ENCODE data around the gene GGCX. TPM values are rescaled to one million over a fixed set of nuclear protein-coding genes. Genes with fewer than 3 reads are reported as not detected.
"Not testable (repeated sequence)": the region's sequence is repeated elsewhere in the genome, so short reads cannot be mapped to it uniquely, and the experiment has no call there.

The GGCX gene
- total and polyA plus RNA-seq, 3 experiments from 2014 or later = 15.7 to 23.3 (median 22.3) TPM

DNA sequence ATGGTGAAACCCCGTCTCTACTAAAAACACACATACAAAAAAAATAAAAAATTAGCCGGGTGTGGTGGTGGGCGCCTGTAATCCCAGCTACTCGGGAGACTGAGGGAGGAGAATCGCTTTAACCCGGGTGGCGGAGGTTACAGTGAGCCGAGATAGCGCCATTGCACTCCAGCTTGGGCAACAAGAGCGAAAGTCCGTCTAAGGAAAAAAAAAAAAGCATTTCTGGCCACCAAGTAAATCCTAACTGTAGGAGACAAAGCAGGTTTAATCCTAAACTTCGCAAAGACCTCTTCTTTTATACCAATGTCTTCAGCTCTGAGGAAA is 928 bp downstream of the GGCX start:
- Histone ChIP-seq H3K4me3 (ENCODE audit: low read length) (peak overlapping the region; percentile 87), H3K4me1 (ENCODE audit: insufficient read depth, low read length) (peaks cover 12% of the 10 kb centered on the region)
- not testable (repeated sequence) for H3K27ac ChIP-seq (ENCODE audit: low read depth, low read length); DNase-seq; H3K9me3 ChIP-seq (ENCODE audit: low read length); H3K27me3 Mint-ChIP-seq; H3K36me3 ChIP-seq (ENCODE audit: insufficient read depth, low read length); H3K9me3 Mint-ChIP-seq; H3K27me3 ChIP-seq (ENCODE audit: insufficient read depth, low read length, poor library complexity, severe bottlenecking)
- POLR2A ChIA-PET = interaction anchor here (0.7 to 2.4 kb wide), 5 partner anchors 15 to 142 kb away, joined by 3 to 13 read pairs (median 5); partner anchors contain the start of genes MAT2A, RNF181 and USP39
- peaks cover 0 to 37% (median 5%) of the 10 kb centered on the region in 3 donors for H3K36me3 Mint-ChIP-seq
- CTCF ChIA-PET = interaction anchor here (0.7 to 14.9 kb wide), 3 partner anchors 8 to 208 kb away, joined by 3 to 327 read pairs (median 10); partner anchors contain the start of gene SH2D6
- H3K27ac Mint-ChIP-seq = peak overlapping the region; percentile 89 to 98 (median 96)
- peak overlapping the region; percentile 95 to 98 (median 97) for H3K4me3 Mint-ChIP-seq
- peaks cover 27 to 31% (median 30%) of the 10 kb centered on the region in 3 donors for H3K4me1 Mint-ChIP-seq

DNA sequence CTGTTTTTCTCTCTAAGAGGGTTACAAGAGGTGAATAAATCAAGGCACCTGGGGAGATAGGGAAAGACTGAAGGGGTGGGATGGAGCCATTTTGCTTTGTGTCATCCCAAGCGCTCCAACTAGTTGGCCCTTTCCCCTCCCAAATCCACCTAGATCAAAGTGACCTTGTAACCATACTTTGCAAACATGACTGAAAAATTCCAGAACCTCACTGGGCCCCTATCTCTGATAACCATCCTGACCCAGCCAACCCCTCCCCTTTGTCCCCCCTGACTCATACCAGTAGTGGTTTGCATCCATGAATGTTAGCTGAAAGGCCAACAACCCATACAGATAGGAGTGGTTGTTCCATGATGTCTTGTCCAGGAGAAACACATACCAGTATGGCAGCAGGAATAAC is 3.1 kb downstream of the GGCX start:
- CTCF ChIA-PET = interaction anchor here (14.9 kb wide), 1 partner anchor 141 kb away, joined by 327 read pairs; the partner anchor contains the start of gene SH2D6
- H3K4me3 ChIP-seq (ENCODE audit: low read length) = no peak overlapping the region
- Mint-ChIP-seq H3K4me3 (peak overlapping the region in 1 of 7 donors; percentile 64), H3K4me1 (peaks cover 27 to 30% (median 29%) of the 10 kb centered on the region in 3 donors), H3K27ac (peak overlapping the region in 2 of 8 donors; percentile 53 to 74), H3K9me3 (no peaks in the 10 kb centered on the region), H3K27me3 (no peaks in the 10 kb centered on the region), H3K36me3 (peaks cover 0 to 56% (median 10%) of the 10 kb centered on the region in 3 donors)
- peaks cover 2% of the 10 kb centered on the region for H3K36me3 ChIP-seq (ENCODE audit: insufficient read depth, low read length)
- POLR2A ChIA-PET = no interaction called here
- H3K27me3 ChIP-seq (ENCODE audit: insufficient read depth, low read length, poor library complexity, severe bottlenecking) = no peaks in the 10 kb centered on the region
- no peak for DNase-seq
- peaks cover 12% of the 10 kb centered on the region for H3K4me1 ChIP-seq (ENCODE audit: insufficient read depth, low read length)
- no peak overlapping the region for H3K27ac ChIP-seq (ENCODE audit: low read depth, low read length)
- no peaks in the 10 kb centered on the region for H3K9me3 ChIP-seq (ENCODE audit: low read length)

DNA sequence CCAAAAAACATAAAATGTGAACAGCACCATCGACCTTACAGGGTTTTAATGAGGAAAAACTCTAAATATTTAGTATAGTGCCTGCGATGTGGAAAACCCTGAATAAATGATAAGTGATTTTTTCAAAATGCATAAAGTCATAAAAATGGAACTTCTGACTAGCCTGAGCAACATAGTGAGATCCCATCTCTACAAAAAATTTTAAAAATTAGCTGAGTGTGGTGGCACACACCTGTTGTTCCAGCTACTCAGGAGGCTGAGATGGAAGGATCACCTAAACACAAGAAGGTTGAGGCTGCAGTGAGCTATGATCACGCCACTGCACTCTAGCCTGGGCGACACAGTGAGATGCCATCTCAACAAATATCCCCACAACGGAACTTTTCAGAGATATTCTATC is 4.2 kb downstream of the GGCX start:
- DNase-seq = no peak
- Histone ChIP-seq H3K4me3 (ENCODE audit: low read length) (no peak overlapping the region), H3K4me1 (ENCODE audit: insufficient read depth, low read length) (peaks cover 12% of the 10 kb centered on the region), H3K27ac (ENCODE audit: low read depth, low read length) (no peak overlapping the region), H3K9me3 (ENCODE audit: low read length) (no peaks in the 10 kb centered on the region), H3K27me3 (ENCODE audit: insufficient read depth, low read length, poor library complexity, severe bottlenecking) (no peaks in the 10 kb centered on the region), H3K36me3 (ENCODE audit: insufficient read depth, low read length) (peaks cover 12% of the 10 kb centered on the region)
- H3K4me1 Mint-ChIP-seq = peaks cover 28 to 32% (median 29%) of the 10 kb centered on the region in 3 donors
- CTCF ChIA-PET = interaction anchor here (1.7 to 14.9 kb wide), 2 partner anchors 140 to 169 kb away, joined by 6 to 327 read pairs; partner anchors contain the start of gene SH2D6
- H3K27ac Mint-ChIP-seq = no peak overlapping the region
- POLR2A ChIA-PET = no interaction called here
- no peaks in the 10 kb centered on the region for H3K27me3 Mint-ChIP-seq
- peaks cover 0 to 67% (median 11%) of the 10 kb centered on the region in 3 donors for H3K36me3 Mint-ChIP-seq
- no peak overlapping the region for H3K4me3 Mint-ChIP-seq
- no peaks in the 10 kb centered on the region for H3K9me3 Mint-ChIP-seq

DNA sequence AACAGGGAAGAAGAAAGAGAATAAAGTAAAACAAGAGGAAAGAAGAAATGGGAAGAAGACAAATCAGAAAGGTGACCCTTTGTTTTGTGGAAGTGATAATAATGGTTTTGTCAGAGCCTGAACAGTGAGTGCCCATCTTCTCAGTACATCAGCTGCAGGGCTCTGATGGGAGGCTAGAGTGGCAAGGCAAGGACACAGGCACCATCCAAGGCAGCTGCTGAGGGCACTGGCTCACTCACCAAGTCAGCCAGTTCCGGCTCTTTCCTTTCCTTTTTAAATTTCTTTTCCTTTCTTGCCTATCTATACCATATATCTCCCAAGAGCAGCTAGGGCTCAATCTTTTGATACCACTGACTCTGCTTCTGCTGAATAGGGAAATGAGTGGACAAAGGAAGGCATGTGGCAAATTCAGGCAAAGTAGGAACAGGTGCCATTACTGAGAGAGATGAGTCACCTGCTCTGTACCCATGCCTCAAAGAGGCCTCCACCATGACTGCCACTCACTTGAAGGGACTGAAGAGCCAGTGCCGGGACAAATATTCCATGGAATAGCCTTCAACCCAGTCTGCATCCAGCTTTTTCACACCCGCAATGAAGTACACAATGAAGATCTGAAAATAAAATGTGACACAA is 6.2 kb downstream of the GGCX start:
- POLR2A ChIA-PET = interaction anchor here (4.3 kb wide), 1 partner anchor 135 kb away, joined by 24 read pairs; the partner anchor contains the start of gene SH2D6
- H3K4me3 Mint-ChIP-seq = no peak overlapping the region

DNA sequence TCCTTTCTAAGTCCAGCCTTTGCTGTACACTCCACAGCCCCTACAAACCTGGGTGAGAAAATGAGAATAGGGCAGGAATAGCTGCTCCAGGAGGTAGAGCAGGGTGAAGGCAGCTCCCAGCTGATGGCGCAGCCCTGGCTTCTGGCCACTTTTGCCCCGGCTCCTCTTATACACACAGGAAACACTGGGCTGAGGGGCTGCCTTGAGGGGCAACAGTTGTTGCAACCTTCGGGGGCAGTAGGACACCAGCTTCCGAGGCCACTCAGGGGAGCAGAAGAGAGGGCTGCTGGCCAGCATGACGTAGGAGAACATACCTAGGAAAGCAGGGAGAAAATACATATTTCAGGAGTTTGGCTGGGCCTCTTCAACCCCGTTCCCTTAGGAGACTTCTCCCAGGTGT is 8.1 kb downstream of the GGCX start:
- H3K36me3 ChIP-seq (ENCODE audit: insufficient read depth, low read length) = peaks cover 33% of the 10 kb centered on the region
- H3K27ac ChIP-seq (ENCODE audit: low read depth, low read length) = no peak overlapping the region
- Mint-ChIP-seq H3K4me1 (peaks cover 5 to 6% (median 6%) of the 10 kb centered on the region in 3 donors), H3K36me3 (peaks cover 0 to 89% (median 16%) of the 10 kb centered on the region in 3 donors), H3K27me3 (no peaks in the 10 kb centered on the region), H3K27ac (no peak overlapping the region), H3K9me3 (no peaks in the 10 kb centered on the region), H3K4me3 (no peak overlapping the region)
- H3K27me3 ChIP-seq (ENCODE audit: insufficient read depth, low read length, poor library complexity, severe bottlenecking) = no peaks in the 10 kb centered on the region
- ChIA-PET POLR2A (interaction anchor here (4.3 kb wide), 1 partner anchor 133 kb away, joined by 24 read pairs; the partner anchor contains the start of gene SH2D6), CTCF (interaction anchor here (0.8 to 14.9 kb wide), 4 partner anchors 112 to 145 kb away, joined by 3 to 327 read pairs (median 8); partner anchors contain the start of gene SH2D6)
- H3K9me3 ChIP-seq (ENCODE audit: low read length) = no peaks in the 10 kb centered on the region
- no peak for DNase-seq
- no peak overlapping the region for H3K4me3 ChIP-seq (ENCODE audit: low read length)
- no peaks in the 10 kb centered on the region for H3K4me1 ChIP-seq (ENCODE audit: insufficient read depth, low read length)

More for the DNA sequence above, 6.2 kb downstream of the GGCX start:
- no peaks in the 10 kb centered on the region for H3K27me3 ChIP-seq (ENCODE audit: insufficient read depth, low read length, poor library complexity, severe bottlenecking)
- no peak overlapping the region for H3K27ac ChIP-seq (ENCODE audit: low read depth, low read length)
- no peak overlapping the region for H3K4me3 ChIP-seq (ENCODE audit: low read length)
- peaks cover 30% of the 10 kb centered on the region for H3K36me3 ChIP-seq (ENCODE audit: insufficient read depth, low read length)
- Mint-ChIP-seq H3K27me3 (no peaks in the 10 kb centered on the region), H3K27ac (peak overlapping the region in 1 of 8 donors; percentile 33), H3K4me1 (peaks cover 18 to 19% (median 19%) of the 10 kb centered on the region in 3 donors), H3K9me3 (no peaks in the 10 kb centered on the region), H3K36me3 (peaks cover 0 to 81% (median 14%) of the 10 kb centered on the region in 3 donors)
- no peak for DNase-seq
- no peaks in the 10 kb centered on the region for H3K9me3 ChIP-seq (ENCODE audit: low read length)
- CTCF ChIA-PET = interaction anchor here (1.2 to 14.9 kb wide), 3 partner anchors 17 to 138 kb away, joined by 3 to 327 read pairs (median 3); partner anchors contain the start of genes MAT2A and SH2D6
- H3K4me1 ChIP-seq (ENCODE audit: insufficient read depth, low read length) = peaks cover 3% of the 10 kb centered on the region

DNA sequence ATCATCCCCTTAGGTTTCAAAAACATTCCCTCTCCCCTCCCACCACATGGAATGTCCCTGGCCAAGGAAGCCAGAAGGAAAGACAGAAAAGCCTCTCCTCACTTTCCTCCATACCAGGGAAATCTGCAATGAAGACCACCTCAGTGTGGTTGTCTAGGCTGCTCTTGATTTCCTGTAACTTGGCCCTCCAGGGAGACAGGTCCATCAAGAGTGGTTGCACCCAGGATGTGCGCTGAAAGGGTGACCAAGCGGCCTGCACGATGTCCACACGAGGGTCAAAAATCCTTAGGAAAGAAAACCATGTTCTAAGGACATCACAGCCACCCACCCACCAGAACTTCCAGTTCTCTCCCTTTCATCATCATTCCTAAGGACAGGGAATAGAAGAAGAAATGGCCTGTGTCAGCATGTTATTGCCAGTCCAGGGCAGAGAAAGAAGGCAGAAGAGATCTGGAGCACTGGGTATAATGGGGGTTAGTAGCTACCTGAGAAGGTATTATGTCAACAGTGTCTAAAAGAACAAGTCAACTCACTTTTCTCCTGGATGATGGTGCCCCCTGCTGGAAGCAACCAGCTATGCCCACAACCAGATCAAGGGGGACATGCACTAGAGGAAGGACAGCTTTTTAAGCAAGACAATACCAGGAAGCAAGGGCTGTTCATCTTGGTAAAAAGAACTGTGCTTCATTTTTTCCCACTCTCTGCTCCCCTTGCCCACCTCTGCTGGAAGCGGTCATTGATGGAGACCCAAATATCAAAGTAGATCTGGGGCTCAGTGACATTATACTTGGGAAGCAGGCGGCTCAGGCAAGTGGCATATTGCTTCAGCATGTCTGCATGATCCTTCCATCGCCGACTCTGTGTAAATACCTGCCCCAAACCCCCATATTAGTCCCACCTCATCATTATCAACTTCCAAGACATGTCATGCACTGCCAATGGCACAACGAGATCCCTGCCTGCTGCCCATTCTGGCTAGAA is 9.3 kb downstream of the GGCX start:
- peak overlapping the region in 1 of 7 donors; percentile 1 for H3K4me3 Mint-ChIP-seq
- H3K27ac Mint-ChIP-seq = peak overlapping the region in 5 of 8 donors; percentile 11 to 61 (median 23)

DNA sequence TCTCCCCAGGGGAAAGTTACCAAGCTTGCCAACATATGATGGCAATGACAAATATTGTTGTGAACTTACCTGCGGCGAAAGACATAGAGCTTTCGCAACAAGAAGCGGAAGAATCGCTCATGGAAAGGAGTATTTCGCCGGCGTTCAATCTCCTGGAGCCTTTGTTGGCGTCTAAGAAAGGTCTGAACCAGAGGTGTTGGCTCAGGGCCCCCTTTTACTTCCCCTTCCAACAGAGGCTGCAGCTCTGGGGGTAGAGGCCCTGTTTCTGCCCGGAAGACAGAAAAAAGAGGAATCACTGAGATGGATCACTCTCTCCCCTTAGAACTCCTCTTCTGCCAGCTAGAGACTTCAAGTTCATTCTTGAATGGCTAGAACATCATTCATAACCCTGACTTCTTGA is 10.8 kb downstream of the GGCX start:
- Histone ChIP-seq H3K27ac (ENCODE audit: low read depth, low read length) (no peak overlapping the region), H3K27me3 (ENCODE audit: insufficient read depth, low read length, poor library complexity, severe bottlenecking) (no peaks in the 10 kb centered on the region), H3K9me3 (ENCODE audit: low read length) (no peaks in the 10 kb centered on the region), H3K4me3 (ENCODE audit: low read length) (no peak overlapping the region), H3K4me1 (ENCODE audit: insufficient read depth, low read length) (no peaks in the 10 kb centered on the region), H3K36me3 (ENCODE audit: insufficient read depth, low read length) (peaks cover 33% of the 10 kb centered on the region)
- Mint-ChIP-seq H3K27ac (peak overlapping the region in 1 of 8 donors; percentile 26), H3K36me3 (peaks cover 0 to 83% (median 12%) of the 10 kb centered on the region in 3 donors), H3K4me1 (peaks cover 3 to 6% (median 5%) of the 10 kb centered on the region in 3 donors), H3K9me3 (no peaks in the 10 kb centered on the region), H3K27me3 (no peaks in the 10 kb centered on the region), H3K4me3 (no peak overlapping the region)
- ChIA-PET POLR2A (interaction anchor here (1.5 to 2.3 kb wide), 2 partner anchors 11 kb away, joined by 4 to 21 read pairs; partner anchors contain the start of genes GGCX and MAT2A), CTCF (interaction anchor here (1.2 to 14.9 kb wide), 7 partner anchors 12 to 241 kb away, joined by 3 to 327 read pairs (median 10); partner anchors contain the start of genes MAT2A and SH2D6)
- DNase-seq = no peak

More for the DNA sequence above, 9.3 kb downstream of the GGCX start:
- H3K27ac ChIP-seq (ENCODE audit: low read depth, low read length) = no peak overlapping the region
- Mint-ChIP-seq H3K36me3 (peaks cover 0 to 86% (median 12%) of the 10 kb centered on the region in 3 donors), H3K9me3 (no peaks in the 10 kb centered on the region), H3K27me3 (no peaks in the 10 kb centered on the region), H3K4me1 (peaks cover 3 to 6% (median 5%) of the 10 kb centered on the region in 3 donors)
- H3K4me3 ChIP-seq (ENCODE audit: low read length) = no peak overlapping the region
- no peaks in the 10 kb centered on the region for H3K27me3 ChIP-seq (ENCODE audit: insufficient read depth, low read length, poor library complexity, severe bottlenecking)
- H3K9me3 ChIP-seq (ENCODE audit: low read length) = no peaks in the 10 kb centered on the region
- H3K36me3 ChIP-seq (ENCODE audit: insufficient read depth, low read length) = peaks cover 33% of the 10 kb centered on the region
- POLR2A ChIA-PET = interaction anchor here (0.6 to 4.3 kb wide), 6 partner anchors 9 to 204 kb away, joined by 4 to 24 read pairs (median 6); partner anchors contain the start of genes ELMOD3, GGCX, MAT2A and RETSAT
- CTCF ChIA-PET = interaction anchor here (0.6 to 14.9 kb wide), 31 partner anchors 9 to 286 kb away, joined by 3 to 327 read pairs (median 4); partner anchors contain the start of genes C2orf68, ELMOD3, GGCX and MAT2A
- no peaks in the 10 kb centered on the region for H3K4me1 ChIP-seq (ENCODE audit: insufficient read depth, low read length)
- DNase-seq = peak; percentile 79 to 91 (median 84)
